Measurements from ENCODE around the gene BBS1.

DNA sequence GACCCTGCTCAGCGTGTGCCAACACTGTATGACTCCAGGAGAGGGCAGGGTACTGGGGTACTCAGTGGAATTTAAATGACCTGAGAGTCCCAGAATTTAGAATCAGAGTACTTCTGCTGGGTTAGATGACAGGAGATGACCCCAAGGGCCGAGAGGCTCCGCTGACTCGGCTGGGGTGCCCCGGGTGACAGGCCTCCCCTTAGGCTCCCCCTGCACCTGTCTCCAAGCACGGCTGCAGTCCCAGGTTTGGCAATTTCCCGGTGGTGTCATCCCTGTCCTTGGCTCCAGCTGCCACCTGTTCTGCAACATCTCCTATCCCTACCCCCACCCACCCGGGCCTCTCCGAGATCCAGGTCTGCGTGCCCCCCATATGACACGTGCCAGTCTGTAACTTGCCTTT is 37.6 kb downstream of the BBS1 start:
- TF ChIP-seq, protein P1, sequence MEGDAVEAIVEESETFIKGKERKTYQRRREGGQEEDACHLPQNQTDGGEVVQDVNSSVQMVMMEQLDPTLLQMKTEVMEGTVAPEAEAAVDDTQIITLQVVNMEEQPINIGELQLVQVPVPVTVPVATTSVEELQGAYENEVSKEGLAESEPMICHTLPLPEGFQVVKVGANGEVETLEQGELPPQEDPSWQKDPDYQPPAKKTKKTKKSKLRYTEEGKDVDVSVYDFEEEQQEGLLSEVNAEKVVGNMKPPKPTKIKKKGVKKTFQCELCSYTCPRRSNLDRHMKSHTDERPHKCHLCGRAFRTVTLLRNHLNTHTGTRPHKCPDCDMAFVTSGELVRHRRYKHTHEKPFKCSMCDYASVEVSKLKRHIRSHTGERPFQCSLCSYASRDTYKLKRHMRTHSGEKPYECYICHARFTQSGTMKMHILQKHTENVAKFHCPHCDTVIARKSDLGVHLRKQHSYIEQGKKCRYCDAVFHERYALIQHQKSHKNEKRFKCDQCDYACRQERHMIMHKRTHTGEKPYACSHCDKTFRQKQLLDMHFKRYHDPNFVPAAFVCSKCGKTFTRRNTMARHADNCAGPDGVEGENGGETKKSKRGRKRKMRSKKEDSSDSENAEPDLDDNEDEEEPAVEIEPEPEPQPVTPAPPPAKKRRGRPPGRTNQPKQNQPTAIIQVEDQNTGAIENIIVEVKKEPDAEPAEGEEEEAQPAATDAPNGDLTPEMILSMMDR (IDR thresholded peaks at IDR 0.05): no peak
- TF ChIP-seq POLR2A (IDR thresholded peaks at IDR 0.05): no peak
